HEK293 (cell line): ENCODE results near the gene SLC18B1.

Experiments used
- CTCF ChIA-PET: fragments of 350-600 bp; formaldehyde crosslinking; extraction: SDS; loops from one replicate; lab custom pipeline; 2021; ENCODE audit warnings: antibody characterized with exemption; lab: Yijun Ruan, JAX
- POLR2A ChIA-PET: fragments of 300-600 bp; formaldehyde crosslinking; extraction: SDS; loops from one replicate; lab custom pipeline; 2020; ENCODE audit warnings: antibody characterized with exemption, inconsistent platforms; lab: Yijun Ruan, JAX
- H3K27ac ChIP-seq: fragments of 200-500 bp; sonication (Bioruptor generic); 2 replicates; pipeline ENCODE4 v1.5.1; 2014; ENCODE audit warnings: low read depth, low read length, control low read depth, inconsistent platforms; ENCODE audit errors: extremely low read depth
- H3K36me3 ChIP-seq, 2 experiments: fragments of 200-500 bp in 1 of 2; sonication (Bioruptor generic) in 1 of 2; 1 replicate in 1 of 2; 2 replicates in 1 of 2; pipeline ENCODE4 v1.5.1; 2014 to 2017; ENCODE audit warnings: inconsistent platforms in 2 of 2, low read length in 2 of 2; ENCODE audit not compliant: control insufficient read depth in 2 of 2, insufficient read depth in 1 of 2
- H3K4me1 ChIP-seq: fragments of 200-500 bp; sonication (Bioruptor generic); 2 replicates; pipeline ENCODE4 v1.5.1; 2014; ENCODE audit warnings: mild to moderate bottlenecking, low read length, inconsistent platforms; ENCODE audit not compliant: control insufficient read depth, insufficient read depth
- H3K4me3 ChIP-seq: 2 replicates; pipeline ENCODE4 v1.5.1; 2011; ENCODE audit warnings: low read depth, mild to moderate bottlenecking, control low read depth, low read length, moderate library complexity
- H3K9me3 ChIP-seq: fragments of 200-500 bp; sonication (Bioruptor generic); 2 replicates; pipeline ENCODE4 v1.5.1; 2014; ENCODE audit warnings: low read depth, low read length, inconsistent platforms; ENCODE audit not compliant: control insufficient read depth, insufficient read depth
- OSR2 ChIP-seq: fragments of 450-650 bp; formaldehyde crosslinking; IDR thresholded peaks from 2 replicates; pipeline ENCODE4 v1.5.1; 2016; ENCODE audit warnings: missing biosample characterization, missing genetic modification characterization
- PRDM1 ChIP-seq: fragments of 450-650 bp; formaldehyde crosslinking; IDR thresholded peaks from 2 replicates; pipeline ENCODE4; 2016; ENCODE audit warnings: missing biosample characterization, missing genetic modification characterization
- SCRT2 ChIP-seq: fragments of 450-650 bp; formaldehyde crosslinking; IDR thresholded peaks from 2 replicates; pipeline ENCODE4 v1.5.1; 2016; ENCODE audit warnings: missing biosample characterization, missing genetic modification characterization
- SP2 ChIP-seq: fragments of 450-650 bp; formaldehyde crosslinking; IDR thresholded peaks from 2 replicates; pipeline ENCODE4 v1.5.1; 2016; ENCODE audit warnings: missing biosample characterization, missing genetic modification characterization
- ZBTB21 ChIP-seq: fragments of 450-650 bp; formaldehyde crosslinking; IDR thresholded peaks from 2 replicates; pipeline ENCODE4 v1.5.1; 2017; ENCODE audit warnings: missing biosample characterization, missing genetic modification characterization
- ZEB2 ChIP-seq: fragments of 450-650 bp; formaldehyde crosslinking; IDR thresholded peaks from 2 replicates; pipeline ENCODE4 v1.5.1; 2016; ENCODE audit warnings: missing biosample characterization, missing genetic modification characterization
- ZFP41 ChIP-seq: fragments of 450-650 bp; formaldehyde crosslinking; IDR thresholded peaks from 2 replicates; pipeline ENCODE4 v1.5.1; 2016; ENCODE audit warnings: missing biosample characterization, missing genetic modification characterization, borderline replicate concordance
- ZNF114 ChIP-seq: fragments of 450-650 bp; formaldehyde crosslinking; IDR thresholded peaks from 2 replicates; pipeline ENCODE4 v1.5.0; 2017; ENCODE audit warnings: missing biosample characterization, missing genetic modification characterization
- ZNF274 ChIP-seq, 2 experiments: fragments of 200-500 bp in 1 of 2; fragments of 450-650 bp in 1 of 2; sonication (Bioruptor generic) in 1 of 2; formaldehyde crosslinking in 1 of 2; IDR thresholded peaks; 2 replicates each; pipeline versions ENCODE4 v1.5.1 to v1.6.1; 2014 to 2016; ENCODE audit warnings: borderline replicate concordance in 1 of 2, inconsistent platforms in 1 of 2, low read length in 1 of 2, missing biosample characterization in 1 of 2, missing genetic modification characterization in 1 of 2
- ZNF292 ChIP-seq: fragments of 450-650 bp; formaldehyde crosslinking; IDR thresholded peaks from 2 replicates; pipeline ENCODE4 v1.5.1; 2016; ENCODE audit warnings: low read depth, missing biosample characterization, missing genetic modification characterization, borderline replicate concordance
- ZNF341 ChIP-seq: fragments of 450-650 bp; formaldehyde crosslinking; IDR thresholded peaks from 2 replicates; pipeline ENCODE4; 2016; ENCODE audit warnings: low read depth, missing biosample characterization, missing genetic modification characterization
- ZNF473 ChIP-seq: fragments of 450-650 bp; formaldehyde crosslinking; IDR thresholded peaks from 2 replicates; pipeline ENCODE4 v1.5.1; 2017; ENCODE audit warnings: missing biosample characterization, missing genetic modification characterization
- ZNF501 ChIP-seq: fragments of 450-650 bp; formaldehyde crosslinking; IDR thresholded peaks from 2 replicates; pipeline ENCODE4 v1.5.1; 2016; ENCODE audit warnings: missing biosample characterization, missing genetic modification characterization
- ZNF555 ChIP-seq: fragments of 450-650 bp; formaldehyde crosslinking; conservative IDR thresholded peaks from 2 replicates; pipeline ENCODE4 v1.5.1; 2017; ENCODE audit warnings: missing biosample characterization, mild to moderate bottlenecking, missing genetic modification characterization, inconsistent platforms
- ZNF624 ChIP-seq: fragments of 450-650 bp; formaldehyde crosslinking; IDR thresholded peaks from 2 replicates; pipeline ENCODE4 v1.5.1; 2017; ENCODE audit warnings: missing biosample characterization, missing genetic modification characterization
- ZNF654 ChIP-seq: fragments of 450-650 bp; formaldehyde crosslinking; IDR thresholded peaks from 2 replicates; pipeline ENCODE4 v1.5.1; 2016; ENCODE audit warnings: low read depth, missing biosample characterization, missing genetic modification characterization
- ZNF658 ChIP-seq: fragments of 450-650 bp; formaldehyde crosslinking; IDR thresholded peaks from 2 replicates; pipeline ENCODE4; 2016; ENCODE audit warnings: missing biosample characterization, missing genetic modification characterization
- ZNF670 ChIP-seq: fragments of 450-650 bp; formaldehyde crosslinking; IDR thresholded peaks from 2 replicates; pipeline ENCODE4 v1.5.1; 2016; ENCODE audit warnings: missing biosample characterization, missing genetic modification characterization, low read depth
- ZNF747 ChIP-seq: fragments of 450-650 bp; formaldehyde crosslinking; IDR thresholded peaks from 2 replicates; pipeline ENCODE4 v1.5.1; 2016; ENCODE audit warnings: missing biosample characterization, missing genetic modification characterization
- ZNF768 ChIP-seq: fragments of 450-650 bp; formaldehyde crosslinking; IDR thresholded peaks from 2 replicates; pipeline ENCODE4 v1.5.1; 2018; ENCODE audit warnings: missing biosample characterization, mild to moderate bottlenecking, missing genetic modification characterization
- ZNF830 ChIP-seq: fragments of 450-650 bp; IDR thresholded peaks from 2 replicates; pipeline ENCODE4 v1.5.0; 2018; ENCODE audit warnings: missing biosample characterization, missing genetic modification characterization, low read depth, mild to moderate bottlenecking, moderate library complexity
- TF ChIP-seq, protein P1 (sequence below): fragments of 450-650 bp; IDR thresholded peaks from 2 replicates; pipeline ENCODE4 v1.5.1; 2018; ENCODE audit warnings: missing biosample characterization, mild to moderate bottlenecking, missing genetic modification characterization
- TF ChIP-seq, protein P2 (sequence below): fragments of 450-650 bp; formaldehyde crosslinking; IDR thresholded peaks from 2 replicates; pipeline ENCODE4 v1.5.1; 2016; ENCODE audit warnings: missing biosample characterization, missing genetic modification characterization
- TF ChIP-seq, protein P3 (sequence below): fragments of 450-650 bp; formaldehyde crosslinking; IDR thresholded peaks from 2 replicates; pipeline ENCODE4 v1.5.1; 2016; ENCODE audit warnings: missing biosample characterization, missing genetic modification characterization

SLC18B1 gene

DNA sequence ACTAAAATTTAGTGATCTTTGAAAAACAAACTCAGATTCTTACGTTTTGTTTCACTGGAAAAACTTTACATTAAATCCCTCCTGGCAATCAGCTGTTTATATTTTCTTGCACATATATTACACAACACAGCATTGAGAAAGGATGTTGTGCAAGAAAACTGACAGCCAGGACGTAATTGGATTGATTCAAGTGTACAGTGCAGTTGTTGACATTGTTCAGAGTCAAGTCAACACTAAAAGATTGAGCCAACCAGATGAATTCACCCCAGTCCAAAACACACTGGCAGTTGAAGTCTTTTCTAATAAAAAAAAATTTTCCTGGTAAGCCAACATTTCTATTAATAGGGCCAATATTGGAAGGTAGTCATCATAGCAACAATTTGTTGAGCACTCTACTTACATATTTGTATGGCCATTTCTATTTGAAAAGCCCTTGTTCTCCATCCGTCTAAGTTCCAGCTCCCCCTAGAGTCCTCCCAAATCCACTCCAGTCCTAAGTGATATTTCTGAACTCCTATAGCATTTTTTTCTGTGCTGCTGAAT is 63.7 kb downstream of the SLC18B1 start:
- Histone ChIP-seq H3K4me3 (no peak overlapping the region), H3K36me3 (no peaks in the 10 kb centered on the region), H3K9me3 (no peaks in the 10 kb centered on the region), H3K4me1 (no peaks in the 10 kb centered on the region), H3K27ac (no peak overlapping the region)
- TF ChIP-seq SP2 (tag by site-specific recombination) (no peak), ZNF654 (tag by site-specific recombination) (0 out of 2 replicates have a peak, but pooled peaks have one; percentile 15)
- ChIA-PET POLR2A (no interaction called here), CTCF (interaction anchor here (0.7 to 3.7 kb wide), 9 partner anchors 8 to 669 kb away, joined by 3 to 19 read pairs (median 3); no protein-coding TSS in a partner anchor)

DNA sequence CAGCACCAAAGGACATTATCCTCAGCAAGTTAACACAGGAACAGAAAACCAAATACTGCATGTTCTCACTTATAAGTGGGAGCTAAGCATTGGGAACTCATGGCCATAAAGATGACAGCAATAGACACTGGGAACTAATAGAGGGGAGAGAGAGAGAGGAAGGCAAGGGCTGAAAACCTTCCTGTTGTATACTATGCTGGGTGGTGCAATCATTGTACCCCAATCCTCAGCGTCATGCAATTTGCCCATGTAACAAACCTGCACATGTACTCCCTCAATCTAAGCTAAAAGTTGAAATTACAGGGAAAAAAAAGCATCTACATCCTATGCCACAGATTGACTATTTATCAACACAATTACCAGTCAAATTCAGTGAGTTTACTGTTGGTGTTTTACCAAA is 64.6 kb downstream of the SLC18B1 start:
- TF ChIP-seq ZNF768, result no peak
- TF ChIP-seq PRDM1, result no peak
- TF ChIP-seq ZNF830 (tag by site-specific recombination), result no peak
- no peak for TF ChIP-seq ZNF670 (tag by site-specific recombination)
- TF ChIP-seq SCRT2 (tag by site-specific recombination), result no peak
- TF ChIP-seq ZNF624, result no peak
- TF ChIP-seq ZNF473 (tag by site-specific recombination), result no peak
- TF ChIP-seq ZNF747, result no peak
- no peak for TF ChIP-seq ZNF341 (tag by site-specific recombination)
- TF ChIP-seq OSR2 (tag by site-specific recombination), result no peak
- no peak for TF ChIP-seq ZNF658 (tag by site-specific recombination)
- TF ChIP-seq, protein P1, sequence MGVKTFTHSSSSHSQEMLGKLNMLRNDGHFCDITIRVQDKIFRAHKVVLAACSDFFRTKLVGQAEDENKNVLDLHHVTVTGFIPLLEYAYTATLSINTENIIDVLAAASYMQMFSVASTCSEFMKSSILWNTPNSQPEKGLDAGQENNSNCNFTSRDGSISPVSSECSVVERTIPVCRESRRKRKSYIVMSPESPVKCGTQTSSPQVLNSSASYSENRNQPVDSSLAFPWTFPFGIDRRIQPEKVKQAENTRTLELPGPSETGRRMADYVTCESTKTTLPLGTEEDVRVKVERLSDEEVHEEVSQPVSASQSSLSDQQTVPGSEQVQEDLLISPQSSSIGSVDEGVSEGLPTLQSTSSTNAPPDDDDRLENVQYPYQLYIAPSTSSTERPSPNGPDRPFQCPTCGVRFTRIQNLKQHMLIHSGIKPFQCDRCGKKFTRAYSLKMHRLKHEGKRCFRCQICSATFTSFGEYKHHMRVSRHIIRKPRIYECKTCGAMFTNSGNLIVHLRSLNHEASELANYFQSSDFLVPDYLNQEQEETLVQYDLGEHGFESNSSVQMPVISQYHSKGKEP (tag by site-specific recombination), result no peak
- no peak for TF ChIP-seq ZNF114 (tag by site-specific recombination)
- TF ChIP-seq, protein P2, sequence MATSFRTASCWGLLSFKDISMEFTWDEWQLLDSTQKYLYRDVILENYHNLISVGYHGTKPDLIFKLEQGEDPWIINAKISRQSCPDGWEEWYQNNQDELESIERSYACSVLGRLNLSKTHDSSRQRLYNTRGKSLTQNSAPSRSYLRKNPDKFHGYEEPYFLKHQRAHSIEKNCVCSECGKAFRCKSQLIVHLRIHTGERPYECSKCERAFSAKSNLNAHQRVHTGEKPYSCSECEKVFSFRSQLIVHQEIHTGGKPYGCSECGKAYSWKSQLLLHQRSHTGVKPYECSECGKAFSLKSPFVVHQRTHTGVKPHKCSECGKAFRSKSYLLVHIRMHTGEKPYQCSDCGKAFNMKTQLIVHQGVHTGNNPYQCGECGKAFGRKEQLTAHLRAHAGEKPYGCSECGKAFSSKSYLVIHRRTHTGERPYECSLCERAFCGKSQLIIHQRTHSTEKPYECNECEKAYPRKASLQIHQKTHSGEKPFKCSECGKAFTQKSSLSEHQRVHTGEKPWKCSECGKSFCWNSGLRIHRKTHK (tag by site-specific recombination), result no peak
- no peak for TF ChIP-seq ZFP41 (tag by site-specific recombination)
- TF ChIP-seq, all 188 proteins: peak for 0
- Histone ChIP-seq H3K27ac (no peak overlapping the region), H3K36me3 (no peaks in the 10 kb centered on the region), H3K4me1 (no peaks in the 10 kb centered on the region), H3K4me3 (no peak overlapping the region), H3K9me3 (no peaks in the 10 kb centered on the region)
- ChIA-PET POLR2A (no interaction called here), CTCF (interaction anchor here (0.6 to 3.7 kb wide), 6 partner anchors 10 to 203 kb away, joined by 3 to 19 read pairs (median 3); no protein-coding TSS in a partner anchor)

DNA sequence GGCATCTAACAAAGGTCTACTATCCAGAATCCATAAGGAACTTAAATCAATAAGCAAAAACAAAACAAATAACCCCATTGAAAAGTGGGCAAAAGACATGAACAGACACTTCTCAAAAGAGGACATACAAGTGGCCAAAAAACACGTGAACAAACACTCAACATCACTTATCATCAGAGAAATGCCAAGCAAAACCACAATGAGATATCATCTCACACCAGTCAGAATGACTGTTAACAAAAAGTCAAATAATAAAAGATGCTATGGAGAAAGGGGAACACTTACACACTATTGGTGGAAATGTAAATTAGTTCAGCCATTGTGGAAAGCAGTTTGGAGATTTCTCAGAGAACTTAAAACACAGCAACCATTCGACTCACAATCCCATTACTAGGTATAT is 65.2 kb downstream of the SLC18B1 start:
- no peaks in the 10 kb centered on the region for H3K9me3 ChIP-seq
- H3K36me3 ChIP-seq, result no peaks in the 10 kb centered on the region
- TF ChIP-seq ZNF670 (tag by site-specific recombination), result no peak
- TF ChIP-seq ZBTB21 (tag by site-specific recombination), result no peak
- TF ChIP-seq ZNF473 (tag by site-specific recombination), result no peak
- no peak for TF ChIP-seq ZNF501 (tag by site-specific recombination)
- no peak for TF ChIP-seq OSR2 (tag by site-specific recombination)
- no peak for TF ChIP-seq ZNF292 (tag by site-specific recombination)
- TF ChIP-seq ZNF274 (IDR thresholded peaks at IDR 0.05; ENCODE audit: low read length), result no peak
- TF ChIP-seq ZNF274 (tag by site-specific recombination; IDR thresholded peaks at IDR 0.05; ENCODE audit: borderline replicate concordance), result no peak
- TF ChIP-seq, protein P1 (tag by site-specific recombination), result no peak
- TF ChIP-seq ZNF555 (tag by site-specific recombination), result no peak
- no peak for TF ChIP-seq ZEB2 (tag by site-specific recombination)
- TF ChIP-seq, protein P3, sequence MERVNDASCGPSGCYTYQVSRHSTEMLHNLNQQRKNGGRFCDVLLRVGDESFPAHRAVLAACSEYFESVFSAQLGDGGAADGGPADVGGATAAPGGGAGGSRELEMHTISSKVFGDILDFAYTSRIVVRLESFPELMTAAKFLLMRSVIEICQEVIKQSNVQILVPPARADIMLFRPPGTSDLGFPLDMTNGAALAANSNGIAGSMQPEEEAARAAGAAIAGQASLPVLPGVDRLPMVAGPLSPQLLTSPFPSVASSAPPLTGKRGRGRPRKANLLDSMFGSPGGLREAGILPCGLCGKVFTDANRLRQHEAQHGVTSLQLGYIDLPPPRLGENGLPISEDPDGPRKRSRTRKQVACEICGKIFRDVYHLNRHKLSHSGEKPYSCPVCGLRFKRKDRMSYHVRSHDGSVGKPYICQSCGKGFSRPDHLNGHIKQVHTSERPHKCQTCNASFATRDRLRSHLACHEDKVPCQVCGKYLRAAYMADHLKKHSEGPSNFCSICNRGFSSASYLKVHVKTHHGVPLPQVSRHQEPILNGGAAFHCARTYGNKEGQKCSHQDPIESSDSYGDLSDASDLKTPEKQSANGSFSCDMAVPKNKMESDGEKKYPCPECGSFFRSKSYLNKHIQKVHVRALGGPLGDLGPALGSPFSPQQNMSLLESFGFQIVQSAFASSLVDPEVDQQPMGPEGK, result no peak
- ChIA-PET CTCF (interaction anchor here (0.7 to 3.7 kb wide), 4 partner anchors 10 to 131 kb away, joined by 3 to 19 read pairs (median 4); no protein-coding TSS in a partner anchor), POLR2A (no interaction called here)
- no peak overlapping the region for H3K4me3 ChIP-seq
- H3K27ac ChIP-seq, result no peak overlapping the region
- no peaks in the 10 kb centered on the region for H3K4me1 ChIP-seq
